DMS153 treated with DMSO at 0.1 percent for 48 hours (cell line): ENCODE measurements around the gene STAT5A.
A peak's percentile ranks its signal among the peaks of the same experiment; 100 is the strongest.
"Not testable (repeated sequence)": the region's sequence is repeated elsewhere in the genome, so short reads cannot be mapped to it uniquely, and the experiment has no call there.

Experiments used
- DNase-seq: peaks from one replicate; lab custom pipeline; 2025; ENCODE audit not compliant: unreplicated experiment; lab: John Stamatoyannopoulos, UW

Gene STAT5A

GRCh38 chr17:42305031-42305330, 16.7 kb downstream of the STAT5A start:
- DNase-seq, result not testable (repeated sequence)

GRCh38 chr17:42305543-42306384, 17.5 kb downstream of the STAT5A start:
- no peak for DNase-seq

DNA sequence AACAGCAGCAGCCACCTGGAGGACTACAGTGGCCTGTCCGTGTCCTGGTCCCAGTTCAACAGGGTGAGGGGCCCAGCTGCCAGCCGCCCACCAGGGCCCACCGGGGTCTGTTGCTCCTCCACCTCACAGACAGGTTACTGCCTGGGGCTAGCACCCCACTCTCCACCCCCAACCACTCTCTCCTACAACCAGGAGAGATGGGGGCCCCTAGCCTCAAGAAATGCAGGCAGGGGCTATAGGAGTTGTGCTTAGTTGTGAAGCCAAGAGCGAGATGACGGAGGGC, 18.0 kb downstream of the STAT5A start:
- no peak for DNase-seq

DNA sequence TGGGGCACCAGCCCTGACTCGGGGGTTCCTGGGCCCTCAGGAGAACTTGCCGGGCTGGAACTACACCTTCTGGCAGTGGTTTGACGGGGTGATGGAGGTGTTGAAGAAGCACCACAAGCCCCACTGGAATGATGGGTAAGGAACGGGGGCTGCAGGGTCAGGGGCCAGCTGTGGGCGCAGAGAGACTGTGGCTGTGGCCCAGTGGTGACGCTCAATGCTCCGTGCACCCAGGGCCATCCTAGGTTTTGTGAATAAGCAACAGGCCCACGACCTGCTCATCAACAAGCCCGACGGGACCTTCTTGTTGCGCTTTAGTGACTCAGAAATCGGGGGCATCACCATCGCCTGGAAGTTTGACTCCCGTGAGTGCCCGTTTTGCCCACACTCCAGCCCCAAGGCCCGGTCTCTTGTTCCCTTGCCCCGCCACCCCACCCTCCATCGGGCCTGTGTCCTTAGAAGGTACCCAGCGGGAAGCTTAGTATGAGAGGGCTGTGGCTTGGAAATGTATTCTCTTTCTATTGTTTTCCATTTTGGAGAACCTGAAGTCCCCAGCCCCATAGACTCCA, 19.1 kb downstream of the STAT5A start:
- DNase-seq, result no peak

GRCh38 chr17:42308446-42308845, 20.1 kb downstream of the STAT5A start:
- DNase-seq, result no peak

DNA sequence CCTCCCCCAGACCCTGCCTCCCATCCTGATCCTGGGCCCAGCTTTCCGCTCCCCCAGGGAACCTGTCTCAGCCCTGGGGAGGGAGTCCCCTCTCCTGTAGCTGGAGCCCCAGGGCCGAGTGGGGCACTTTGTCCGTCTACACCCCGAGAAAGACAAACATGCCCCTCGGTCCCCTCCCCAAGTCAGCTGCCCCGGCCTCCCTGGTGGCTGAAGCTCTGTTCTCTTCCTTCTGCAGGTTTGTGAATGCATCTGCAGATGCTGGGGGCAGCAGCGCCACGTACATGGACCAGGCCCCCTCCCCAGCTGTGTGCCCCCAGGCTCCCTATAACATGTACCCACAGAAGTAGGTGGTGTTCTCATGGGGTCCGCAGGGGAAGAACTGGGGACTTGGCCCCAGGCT, 20.8 kb downstream of the STAT5A start:
- no peak for DNase-seq

GRCh38 chr17:42309986-42310786, 21.9 kb downstream of the STAT5A start:
- no peak for DNase-seq

GRCh38 chr17:42310787-42311215, 22.5 kb downstream of the STAT5A start:
- no peak for DNase-seq

DNA sequence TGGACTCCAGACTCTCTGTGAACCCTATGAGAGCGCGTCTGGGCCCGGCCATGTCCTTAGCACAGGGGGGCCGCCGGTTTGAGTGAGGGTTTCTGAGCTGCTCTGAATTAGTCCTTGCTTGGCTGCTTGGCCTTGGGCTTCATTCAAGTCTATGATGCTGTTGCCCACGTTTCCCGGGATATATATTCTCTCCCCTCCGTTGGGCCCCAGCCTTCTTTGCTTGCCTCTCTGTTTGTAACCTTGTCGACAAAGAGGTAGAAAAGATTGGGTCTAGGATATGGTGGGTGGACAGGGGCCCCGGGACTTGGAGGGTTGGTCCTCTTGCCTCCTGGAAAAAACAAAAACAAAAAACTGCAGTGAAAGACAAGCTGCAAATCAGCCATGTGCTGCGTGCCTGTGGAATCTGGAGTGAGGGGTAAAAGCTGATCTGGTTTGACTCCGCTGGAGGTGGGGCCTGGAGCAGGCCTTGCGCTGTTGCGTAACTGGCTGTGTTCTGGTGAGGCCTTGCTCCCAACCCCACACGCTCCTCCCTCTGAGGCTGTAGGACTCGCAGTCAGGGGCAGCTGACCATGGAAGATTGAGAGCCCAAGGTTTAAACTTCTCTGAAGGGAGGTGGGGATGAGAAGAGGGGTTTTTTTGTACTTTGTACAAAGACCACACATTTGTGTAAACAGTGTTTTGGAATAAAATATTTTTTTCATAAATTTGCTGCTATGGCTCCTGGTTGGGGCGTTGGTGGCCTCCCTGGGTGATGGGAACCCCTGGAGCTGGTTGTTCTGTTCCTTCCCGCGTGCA, 23.1 kb downstream of the STAT5A start:
- DNase-seq, result no peak

DNA sequence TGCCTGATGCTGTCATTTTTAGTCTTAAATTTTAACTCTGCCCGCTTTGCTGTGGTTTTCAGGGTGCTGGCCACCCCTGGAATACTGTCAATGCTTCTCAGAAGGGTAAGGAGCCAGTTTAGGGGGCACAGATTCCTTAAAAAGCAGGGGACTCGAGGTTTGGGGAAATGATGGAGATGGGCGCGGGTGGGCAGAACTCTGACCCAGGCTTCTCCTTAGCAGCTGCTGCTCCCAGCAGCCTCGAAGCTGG, 23.7 kb downstream of the STAT5A start:
- DNase-seq, result no peak

DNA sequence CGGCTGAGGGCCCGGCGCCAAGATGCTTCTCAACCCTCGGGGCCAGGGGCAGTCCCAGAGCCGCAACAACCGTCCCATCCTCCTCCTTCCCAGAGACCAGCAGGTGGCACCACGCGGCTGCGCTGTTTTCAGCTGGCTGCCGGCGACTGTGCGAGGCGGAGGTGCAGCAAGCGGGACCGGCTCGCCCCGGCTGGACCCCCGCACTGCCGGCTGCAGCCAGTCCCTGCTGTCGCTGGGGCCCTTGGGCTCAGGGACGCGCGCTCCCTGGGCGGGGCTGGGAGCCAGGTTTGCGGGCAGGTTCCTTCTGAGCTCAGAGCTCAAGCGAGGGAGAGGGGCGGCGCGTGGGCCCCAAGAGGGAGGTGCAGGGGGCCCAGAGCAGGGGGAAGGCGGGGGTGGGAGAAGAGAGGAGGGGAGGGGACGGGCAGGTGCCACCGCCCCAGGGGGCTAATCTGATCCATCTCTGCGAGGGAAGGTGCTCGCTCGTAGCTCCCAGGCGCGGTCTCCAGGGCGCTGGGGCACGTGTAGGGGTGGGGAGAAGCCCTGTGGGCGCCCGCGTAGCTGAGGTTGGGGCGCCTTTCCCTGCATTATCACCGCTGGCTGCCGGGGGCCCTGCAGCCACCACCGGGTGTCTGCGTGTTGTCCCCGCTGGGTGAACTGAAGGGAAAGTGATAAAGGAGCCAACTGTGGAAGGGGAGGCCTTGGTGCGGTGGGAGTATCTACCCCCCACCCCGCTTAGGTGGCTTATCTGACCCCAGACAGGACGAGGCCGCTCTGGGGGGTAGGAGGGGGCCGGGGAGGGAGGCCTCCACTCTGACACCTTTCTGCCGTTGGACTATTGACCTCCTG, 24.2 kb downstream of the STAT5A start:
- peak; percentile 3 for DNase-seq

DNA sequence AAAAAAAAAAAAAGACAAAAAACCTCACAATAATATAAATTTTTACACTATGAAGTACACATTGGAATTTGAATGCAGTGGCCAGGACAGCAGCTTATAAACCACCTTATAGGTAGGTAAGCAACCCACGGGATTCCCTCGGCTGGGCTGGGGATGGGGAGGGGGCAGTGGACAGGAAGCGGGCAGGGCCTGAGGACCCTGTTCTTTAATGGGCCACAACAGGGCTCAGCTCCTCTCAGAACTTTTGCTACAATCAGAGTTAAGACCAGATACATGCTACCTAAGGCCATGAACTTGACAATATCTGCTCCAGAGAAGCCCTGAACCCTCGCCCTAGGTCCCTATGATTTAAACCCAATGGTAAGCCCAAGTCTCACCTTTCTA, 25.1 kb downstream of the STAT5A start:
- no peak for DNase-seq

DNA sequence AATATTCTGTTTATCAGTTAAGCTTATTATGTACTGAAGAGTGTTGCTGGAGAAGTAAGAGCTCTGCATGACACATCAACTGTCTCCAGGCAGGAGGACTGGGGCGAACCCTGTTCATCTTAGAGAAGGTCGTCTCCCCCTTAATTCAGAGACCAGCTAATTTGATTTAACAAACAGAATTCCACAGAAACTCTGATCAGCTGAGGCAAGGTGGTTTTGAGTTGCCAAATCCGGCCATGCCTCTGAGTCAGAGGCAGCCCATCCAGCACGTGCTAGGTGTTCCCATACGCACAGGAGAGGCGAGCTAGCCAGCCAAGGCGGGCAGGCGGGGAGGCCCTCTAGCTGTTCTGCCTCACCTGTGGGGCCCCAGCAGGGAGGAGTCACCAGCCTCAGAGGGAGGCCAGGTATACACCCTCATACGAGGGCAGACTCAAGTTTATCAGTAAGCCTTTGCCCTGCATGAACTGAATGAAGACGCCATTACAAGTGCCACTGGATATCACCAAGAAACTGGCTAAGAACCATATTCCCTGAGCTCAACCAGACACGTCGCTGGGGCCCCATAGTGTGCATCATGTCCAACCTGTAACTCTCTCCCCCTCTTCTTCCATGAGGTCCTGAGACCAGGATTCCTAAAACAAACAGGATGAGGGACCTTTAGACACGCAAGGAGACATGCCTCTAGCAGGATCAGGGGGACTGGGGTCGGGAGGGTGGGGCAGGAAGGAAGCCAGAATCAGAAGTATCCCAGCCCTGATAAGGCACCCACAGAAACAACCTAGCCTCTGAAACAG, 25.7 kb downstream of the STAT5A start:
- DNase-seq, result no peak

DNA sequence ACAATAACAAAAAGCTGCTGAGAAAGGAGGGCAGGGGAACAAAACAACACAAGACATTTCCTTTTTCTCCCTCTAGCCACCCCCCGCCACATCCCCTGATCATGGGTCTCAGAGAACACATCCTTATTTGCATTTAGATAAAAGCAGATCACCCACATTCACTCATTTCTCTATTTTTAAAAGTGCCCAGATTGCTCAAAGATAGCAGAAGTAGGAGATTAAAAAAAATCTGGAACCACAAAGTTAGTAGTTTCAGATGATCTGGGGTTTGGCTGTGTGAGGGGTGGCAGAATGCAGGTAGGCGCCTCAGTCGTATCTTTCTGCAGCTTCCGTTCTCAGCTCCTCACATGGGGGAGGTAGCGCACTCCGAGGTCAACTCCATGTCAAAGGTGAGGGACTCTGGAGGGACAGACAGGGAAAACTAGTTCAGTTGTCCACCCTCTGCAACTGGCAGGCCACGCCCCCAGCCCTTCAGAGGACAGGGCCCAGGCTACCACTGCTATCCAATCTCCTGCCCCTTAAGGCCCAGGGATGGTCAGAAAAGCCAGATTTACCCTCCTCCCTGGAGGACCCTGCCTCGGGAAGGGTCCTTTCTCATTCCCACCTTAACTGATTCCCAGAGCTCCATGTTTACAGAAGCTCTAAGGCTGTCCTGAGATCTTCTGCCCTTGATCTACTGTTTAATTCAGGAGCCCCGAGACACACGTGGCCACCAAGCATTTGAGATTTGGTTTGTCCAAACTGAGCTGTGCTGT, 27.3 kb downstream of the STAT5A start:
- DNase-seq, result no peak

DNA sequence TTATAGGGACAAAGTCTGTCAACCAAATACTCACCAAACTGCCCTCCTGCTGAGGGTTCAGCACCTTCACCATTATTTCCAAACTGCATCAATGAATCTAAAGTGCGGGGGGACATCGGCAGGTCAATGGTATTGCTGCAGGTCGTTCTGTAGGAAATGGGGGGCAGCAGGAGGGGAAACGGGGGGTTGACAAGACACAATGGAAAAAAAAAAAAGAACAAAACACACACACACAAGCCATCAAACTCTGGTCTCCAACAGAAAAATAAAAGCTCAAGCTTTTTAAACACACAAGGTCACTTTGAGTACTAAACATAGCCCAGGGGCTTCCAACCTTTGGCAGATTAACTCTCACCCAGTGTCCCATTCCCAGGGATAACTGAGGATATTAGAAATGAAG, 28.5 kb downstream of the STAT5A start:
- no peak for DNase-seq

GRCh38 chr17:42317266-42317845, 29.1 kb downstream of the STAT5A start:
- DNase-seq, result no peak

DNA sequence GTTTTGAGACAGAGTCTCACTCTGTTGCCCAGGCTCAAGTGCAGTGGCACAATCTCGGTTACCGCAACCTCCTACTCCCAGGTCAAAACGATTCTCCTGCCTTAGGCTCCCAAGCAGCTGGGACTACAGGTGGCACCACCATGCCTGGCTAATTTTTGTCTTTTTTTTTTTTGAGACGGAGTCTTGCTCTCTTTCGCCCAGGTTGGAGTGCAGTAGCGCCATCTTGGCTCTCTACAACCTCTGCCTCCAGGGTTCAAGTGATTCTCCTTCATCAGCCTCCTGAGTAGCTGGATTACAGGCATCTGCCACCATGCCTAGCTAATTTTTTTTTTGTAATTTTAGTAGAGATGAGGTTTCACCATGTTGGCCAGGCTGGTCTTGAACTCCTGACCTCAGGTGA, 29.7 kb downstream of the STAT5A start:
- DNase-seq, result not testable (repeated sequence)

GRCh38 chr17:42321555-42321954, 33.3 kb downstream of the STAT5A start:
- no peak for DNase-seq
